NCI-H82 treated with DMSO at 0.1 percent for 48 hours (cell line): ENCODE data around the gene KRTAP5-10.
"Not testable (repeated sequence)": the region's sequence is repeated elsewhere in the genome, so short reads cannot be mapped to it uniquely, and the experiment has no call there.

Source experiments
- DNase-seq: peaks from one replicate; lab custom pipeline; 2025; ENCODE audit not compliant: unreplicated experiment; lab: John Stamatoyannopoulos, UW

KRTAP5-10 gene, protein sequence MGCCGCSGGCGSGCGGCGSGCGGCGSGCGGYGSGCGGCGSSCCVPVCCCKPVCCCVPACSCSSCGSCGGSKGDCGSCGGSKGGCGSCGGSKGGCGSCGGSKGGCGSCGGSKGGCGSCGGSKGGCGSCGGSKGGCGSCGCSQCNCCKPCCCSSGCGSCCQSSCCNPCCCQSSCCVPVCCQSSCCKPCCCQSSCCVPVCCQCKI

DNA sequence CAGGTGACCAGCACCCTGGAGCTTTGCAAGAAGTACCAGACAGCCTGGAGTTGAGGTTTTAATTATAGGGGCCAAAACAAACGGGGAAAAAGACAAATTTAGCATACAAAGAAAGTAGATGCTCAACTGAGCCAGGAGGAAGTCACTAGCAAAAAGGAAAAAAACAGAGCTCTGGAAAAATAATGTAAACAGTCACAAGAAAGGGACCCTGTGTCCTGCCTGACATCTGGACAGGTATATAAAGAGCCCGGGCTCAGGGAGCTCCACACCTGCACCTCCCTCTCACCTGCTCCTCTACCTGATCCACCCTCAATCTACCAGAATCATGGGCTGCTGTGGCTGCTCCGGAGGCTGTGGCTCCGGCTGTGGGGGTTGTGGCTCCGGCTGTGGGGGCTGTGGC, at the start of gene KRTAP5-10:
Gene KRTAP5-10 (plus strand): TSS at position 301 of the 400 bp plus-strand sequence. CDS start 25 bp downstream, at position 326.
- DNase-seq: no peak

DNA sequence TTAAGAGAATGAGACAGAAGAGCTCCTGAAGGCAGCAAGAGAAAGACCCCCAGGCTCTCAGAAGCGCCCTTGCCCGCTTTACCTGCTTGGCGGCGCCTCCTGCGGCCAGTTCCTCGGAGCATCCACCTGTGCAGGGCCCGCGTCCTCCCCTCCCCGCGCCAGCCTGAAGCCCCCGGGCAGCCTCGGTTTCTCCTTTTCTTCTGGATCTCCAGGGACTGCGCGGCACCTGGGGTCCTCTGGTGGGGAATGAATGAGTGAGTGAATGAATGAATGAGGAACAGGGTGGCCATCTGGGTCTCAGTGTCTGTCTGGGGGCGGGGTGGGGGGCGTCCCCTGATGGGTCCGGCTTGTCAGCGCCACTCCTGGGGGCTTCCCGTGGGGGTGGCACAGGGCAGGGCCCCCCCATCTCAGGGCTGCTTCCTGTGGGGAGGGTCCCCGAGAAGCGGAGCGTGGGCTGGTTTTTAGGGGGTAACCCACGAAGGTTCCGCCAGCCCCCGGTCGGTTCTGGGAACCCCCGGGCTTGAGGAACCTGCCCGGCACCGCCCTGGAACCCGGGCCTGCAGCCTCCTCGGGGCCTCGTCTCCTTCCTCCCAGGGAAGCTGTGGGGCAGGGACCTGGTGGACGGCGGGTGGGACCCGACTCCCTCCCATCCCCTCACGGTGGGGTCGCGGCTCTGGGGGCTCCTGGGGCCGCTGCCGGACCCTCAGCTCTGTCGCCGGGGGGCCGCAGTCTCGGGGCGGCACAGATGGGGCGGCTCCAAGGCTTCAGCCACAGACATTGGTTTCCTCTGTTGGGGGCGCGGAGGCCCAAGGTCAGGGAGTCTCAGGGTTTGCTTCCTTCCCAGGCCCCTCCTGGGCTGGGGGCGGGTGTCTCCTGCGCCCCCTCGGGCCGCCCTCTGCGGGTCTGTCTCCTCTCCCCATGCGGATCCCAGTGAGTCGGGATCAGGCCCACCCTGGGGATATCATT, 46.6 kb upstream of the KRTAP5-10 start:
- DNase-seq: no peak

DNA sequence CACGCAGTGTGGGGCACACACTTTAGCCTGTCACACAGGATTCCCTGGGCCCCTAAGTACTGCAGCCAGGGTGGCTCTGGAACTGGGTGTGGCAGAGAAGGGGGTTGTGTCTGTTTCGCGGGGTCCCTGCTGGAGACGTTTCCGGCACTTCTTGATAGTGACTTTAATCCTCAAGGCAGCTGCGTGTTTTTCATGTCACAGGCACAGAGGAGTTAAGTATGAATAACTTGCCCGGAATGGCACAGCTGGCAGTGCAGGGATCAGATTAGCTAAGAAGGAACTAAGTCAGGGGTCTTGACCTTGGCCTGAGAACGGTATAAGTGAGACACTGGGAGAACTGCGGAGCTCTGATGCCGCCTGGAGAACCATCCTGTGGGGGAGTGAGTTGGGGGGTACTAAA, 45.8 kb upstream of the KRTAP5-10 start:
- no peak for DNase-seq

DNA sequence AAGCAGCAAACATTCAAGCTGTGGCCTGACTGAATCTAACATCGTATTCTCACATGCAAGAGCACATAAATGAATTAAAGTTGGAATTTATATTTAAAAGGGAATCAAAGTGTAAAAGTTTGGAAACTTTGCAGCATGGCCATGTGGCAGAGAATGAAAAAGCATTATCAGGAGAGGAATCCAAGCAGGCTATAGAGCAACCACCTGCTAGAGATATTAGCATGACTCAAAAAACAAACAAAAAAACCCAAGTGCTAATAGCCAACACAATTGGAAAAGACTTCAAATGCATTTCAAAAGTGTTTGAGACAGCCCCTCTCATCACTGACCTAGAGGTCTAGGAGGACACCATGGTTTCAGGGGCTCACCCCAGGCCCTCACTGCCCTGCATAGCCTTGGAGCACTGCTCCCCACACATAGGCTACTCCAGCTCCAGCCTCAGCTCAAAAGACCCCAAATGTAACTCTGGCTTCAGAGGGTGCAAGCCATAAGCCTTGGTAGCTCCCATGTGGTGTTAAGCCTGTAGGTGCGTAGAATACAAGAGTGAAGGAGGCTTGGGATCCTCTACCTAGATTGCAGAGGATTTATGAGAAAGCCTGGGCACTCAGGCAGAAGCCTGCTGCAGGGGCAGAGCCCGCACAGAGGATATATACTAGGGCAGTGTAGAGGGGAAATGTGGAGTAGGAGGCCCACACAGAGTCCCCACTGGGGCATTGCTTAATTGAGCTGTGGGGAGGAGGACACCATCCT, 40.0 kb upstream of the KRTAP5-10 start:
- DNase-seq: no peak

DNA sequence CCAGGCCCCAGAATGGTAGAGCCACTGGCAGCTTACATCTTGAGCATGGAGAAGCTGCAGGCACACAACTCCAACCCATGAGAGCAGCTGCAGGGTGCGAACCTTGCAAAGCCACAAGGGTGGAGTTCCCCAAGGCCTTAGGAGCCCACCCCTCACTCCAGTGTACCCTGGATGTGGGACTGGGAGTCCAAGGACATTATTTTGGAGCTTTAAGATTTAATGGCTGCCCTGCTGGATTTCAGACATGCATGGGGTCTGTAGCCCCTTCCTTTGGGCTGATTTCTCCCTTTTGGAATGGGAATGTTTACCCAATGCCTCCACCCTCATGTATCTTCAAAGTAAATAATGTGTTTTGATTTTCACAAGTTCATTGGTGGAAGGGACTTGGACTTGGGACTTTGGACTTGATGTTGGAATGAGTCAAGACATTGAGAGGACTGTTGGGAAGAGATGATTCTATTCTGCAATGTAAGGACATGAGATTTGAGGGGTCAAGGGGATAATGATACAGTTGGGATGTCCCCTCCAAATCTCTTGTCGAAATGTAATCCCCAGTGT, 39.3 kb upstream of the KRTAP5-10 start:
- DNase-seq: no peak

DNA sequence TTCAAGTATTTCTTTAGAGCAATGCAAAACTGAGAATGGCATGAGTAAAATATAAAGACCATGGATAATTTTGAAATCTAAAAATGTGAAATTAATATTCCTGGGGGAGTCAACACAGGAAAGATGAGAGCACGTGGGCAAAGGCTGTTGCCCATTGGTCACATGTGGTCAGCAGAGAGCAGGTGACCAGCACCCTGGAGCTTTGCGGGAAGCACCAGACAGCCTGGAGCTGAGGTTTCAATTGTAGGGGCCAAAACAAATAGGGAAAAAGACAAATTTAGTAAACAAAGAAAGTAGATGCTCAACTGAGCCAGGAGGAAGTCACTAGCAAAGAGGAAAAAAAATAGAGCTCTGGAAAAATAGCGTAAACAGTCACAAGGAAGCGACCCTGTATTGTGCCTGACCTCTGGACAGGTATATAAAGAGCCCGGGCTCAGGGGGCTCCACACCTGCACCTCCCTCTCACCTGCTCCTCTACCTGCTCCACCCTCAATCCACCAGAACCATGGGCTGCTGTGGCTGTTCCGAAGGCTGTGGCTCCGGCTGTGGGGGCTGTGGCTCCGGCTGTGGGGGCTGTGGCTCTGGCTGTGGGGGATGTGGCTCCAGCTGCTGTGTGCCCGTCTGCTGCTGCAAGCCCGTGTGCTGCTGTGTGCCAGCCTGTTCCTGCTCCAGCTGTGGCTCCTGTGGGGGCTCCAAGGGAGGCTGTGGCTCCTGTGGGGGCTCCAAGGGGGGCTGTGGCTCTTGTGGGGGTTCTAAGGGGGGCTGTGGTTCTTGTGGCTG, 38.4 kb upstream of the KRTAP5-10 start, which contains the start of gene KRTAP5-7:
Gene KRTAP5-7 (plus strand): TSS at position 472 of the 780 bp plus-strand sequence. CDS start 34 bp downstream, at position 506.
- not testable (repeated sequence) for DNase-seq

DNA sequence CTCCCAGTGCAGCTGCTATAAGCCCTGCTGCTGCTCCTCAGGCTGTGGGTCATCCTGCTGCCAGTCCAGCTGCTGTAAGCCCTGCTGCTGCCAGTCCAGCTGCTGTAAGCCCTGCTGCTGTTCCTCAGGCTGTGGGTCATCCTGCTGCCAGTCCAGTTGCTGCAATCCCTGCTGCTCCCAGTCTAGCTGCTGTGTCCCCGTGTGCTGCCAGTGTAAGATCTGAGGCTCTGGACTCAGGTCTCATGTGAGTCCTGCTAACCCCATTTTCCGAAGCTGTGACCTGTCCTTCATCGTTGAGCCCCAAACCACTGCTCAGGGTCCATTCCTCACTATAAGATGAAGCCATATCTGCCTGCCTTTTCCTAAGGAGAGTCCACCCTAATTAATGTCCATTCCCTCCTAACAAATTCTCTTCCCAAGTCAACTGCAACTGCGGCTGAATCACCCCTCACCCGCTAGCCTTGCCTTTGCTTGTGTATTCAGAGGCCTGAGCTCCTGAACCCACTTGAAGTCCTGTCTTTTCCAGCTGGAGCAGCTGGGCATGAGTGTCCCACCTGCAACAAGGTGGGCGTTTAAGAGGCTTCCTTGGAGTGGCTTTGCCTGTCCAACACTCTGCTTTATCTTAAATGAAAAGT, 37.7 kb upstream of the KRTAP5-10 start:
- DNase-seq: no peak

DNA sequence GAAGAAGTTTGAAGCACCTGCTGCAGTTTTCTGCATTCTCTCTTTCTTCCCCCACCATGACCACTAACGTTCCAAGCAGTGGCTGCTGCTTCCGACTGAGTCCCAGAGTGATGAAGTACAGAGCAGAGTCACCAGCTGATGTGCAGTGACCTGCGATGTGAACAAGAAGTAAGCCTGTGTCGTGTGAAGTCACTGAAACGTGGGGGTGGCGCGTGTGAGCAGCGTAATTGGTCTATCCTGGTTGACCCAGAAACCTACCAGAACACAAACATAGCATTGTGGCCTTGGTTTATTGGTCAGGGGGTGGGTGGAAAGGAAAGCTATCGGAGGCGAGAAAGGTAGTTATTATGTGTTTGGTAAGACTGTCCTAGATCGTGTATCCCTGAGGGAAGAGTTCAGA, 34.8 kb upstream of the KRTAP5-10 start:
- DNase-seq: no peak

DNA sequence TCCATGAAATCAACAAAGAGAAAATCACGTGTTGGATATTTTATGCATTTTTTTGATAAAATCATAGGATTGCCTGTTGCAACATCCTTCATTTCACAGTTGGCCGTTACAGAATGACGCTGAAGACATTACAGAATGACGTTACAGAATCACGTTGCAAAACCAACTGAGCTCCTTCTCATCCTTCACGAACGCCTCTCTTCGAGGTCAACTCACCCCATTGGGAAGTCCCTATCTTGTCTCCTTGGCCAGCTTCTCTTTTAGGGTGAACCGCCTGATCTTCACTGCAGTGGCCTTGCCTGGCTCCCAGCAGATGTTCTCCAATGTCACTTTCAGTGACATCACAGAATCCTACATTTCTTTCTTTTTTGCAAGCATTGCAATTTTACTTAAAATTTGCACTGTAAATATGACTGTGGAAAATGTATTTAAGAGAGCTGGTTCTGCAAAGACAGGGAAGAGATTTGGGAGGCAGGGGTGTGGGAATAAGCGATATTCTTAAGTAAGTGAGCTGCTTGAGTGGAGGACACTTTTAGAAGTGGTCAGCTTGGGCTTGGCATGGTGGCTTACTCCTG, 33.2 kb upstream of the KRTAP5-10 start:
- no peak for DNase-seq

DNA sequence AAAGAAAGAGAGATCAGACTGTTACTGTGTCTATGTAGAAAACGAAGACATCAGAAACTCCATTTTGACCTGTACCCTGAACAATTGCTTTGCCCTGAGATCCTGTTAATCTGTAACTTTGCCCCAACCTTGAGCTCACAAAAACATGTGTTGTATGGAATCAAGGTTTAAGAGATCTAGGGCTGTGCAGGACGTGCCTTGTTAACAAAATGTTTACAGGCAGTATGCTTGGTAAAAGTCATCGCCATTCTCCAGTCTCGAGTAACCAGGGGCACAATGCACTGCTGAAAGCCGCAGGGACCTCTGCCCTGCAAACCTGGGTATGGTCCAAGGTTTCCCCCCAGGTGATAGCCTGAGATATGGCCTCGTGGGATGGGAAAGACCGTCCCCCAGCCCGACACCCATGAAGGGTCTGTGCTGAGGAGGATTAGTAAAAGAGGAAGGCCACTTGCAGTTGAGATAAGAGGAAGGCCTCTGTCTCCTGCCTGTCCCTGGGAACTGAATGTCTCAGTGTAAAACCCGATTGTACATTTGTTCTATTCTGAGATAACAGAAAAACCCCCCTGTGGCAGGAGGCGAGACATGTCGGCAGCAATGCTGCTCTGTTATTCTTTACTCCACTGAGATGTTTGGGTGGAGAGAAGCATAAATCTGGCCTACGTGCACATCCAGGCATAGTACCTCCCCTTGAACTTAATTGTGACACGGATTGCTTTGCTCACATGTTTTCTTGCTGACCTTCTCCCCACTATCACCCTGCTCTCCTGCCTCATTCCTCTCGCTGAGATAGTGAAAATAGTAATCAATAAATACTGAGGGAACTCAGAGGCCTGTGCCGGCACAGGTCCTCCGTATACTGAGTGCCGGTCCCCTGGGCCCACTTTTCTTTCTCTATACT, 30.4 kb upstream of the KRTAP5-10 start:
- DNase-seq: not testable (repeated sequence)

DNA sequence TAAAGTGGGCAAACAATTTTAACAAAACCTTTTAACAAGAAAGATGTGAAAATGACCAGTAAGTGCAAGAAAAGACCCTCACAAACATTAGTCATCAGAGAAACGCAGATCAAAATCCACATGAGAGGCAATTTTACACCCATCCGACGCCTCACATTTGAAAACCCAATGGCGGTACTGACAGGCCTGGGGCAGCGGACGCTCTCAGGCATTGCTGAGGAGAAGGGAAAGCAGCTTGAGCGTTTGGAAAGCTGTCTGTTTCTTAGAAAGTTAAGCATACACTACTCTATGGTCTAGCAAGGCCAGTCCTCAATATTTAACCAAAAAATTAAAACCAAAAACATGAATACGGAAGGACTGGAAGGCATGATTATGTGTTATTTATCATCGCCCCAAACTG, 29.5 kb upstream of the KRTAP5-10 start:
- DNase-seq: no peak

DNA sequence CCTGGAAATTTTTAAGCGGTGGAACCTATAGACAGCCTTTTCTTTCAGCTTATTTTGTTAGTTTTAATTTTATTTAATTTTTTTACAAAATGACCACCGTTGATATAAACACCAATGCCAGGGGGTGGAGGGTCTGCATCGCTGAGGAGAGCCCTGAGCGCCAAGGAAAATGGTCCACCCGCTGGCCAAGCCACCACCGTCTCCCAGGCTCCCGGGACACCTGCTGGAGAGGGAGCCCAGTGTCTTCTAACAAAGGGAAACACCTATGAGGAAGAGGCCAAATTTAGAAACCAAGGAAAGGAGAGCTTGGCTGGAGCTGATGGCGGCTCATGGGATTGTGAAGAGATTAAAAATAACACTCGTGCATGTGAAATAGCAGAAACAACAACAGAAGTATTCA, 27.8 kb upstream of the KRTAP5-10 start:
- no peak for DNase-seq

DNA sequence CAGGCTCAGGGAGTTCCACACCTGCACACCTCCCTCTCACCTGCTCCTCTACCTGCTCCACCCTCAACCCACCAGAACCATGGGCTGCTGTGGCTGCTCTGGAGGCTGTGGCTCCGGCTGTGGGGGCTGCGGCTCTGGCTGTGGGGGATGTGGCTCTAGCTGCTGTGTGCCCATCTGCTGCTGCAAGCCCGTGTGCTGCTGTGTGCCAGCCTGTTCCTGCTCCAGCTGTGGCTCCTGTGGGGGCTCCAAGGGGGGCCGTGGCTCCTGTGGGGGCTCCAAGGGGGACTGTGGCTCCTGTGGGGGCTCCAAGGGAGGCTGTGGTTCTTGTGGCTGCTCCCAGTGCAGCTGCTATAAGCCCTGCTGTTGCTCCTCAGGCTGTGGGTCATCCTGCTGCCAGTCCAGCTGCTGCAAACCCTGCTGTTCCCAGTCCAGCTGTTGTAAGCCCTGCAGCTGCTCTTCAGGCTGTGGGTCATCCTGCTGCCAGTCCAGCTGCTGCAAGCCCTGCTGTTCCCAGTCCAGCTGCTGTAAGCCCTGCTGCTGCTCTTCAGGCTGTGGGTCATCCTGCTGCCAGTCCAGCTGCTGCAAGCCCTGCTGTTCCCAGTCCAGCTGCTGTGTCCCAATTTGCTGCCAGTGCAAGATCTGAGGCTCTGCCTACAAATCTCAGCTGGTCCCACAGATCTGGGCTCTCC, 27.2 kb upstream of the KRTAP5-10 start, which contains the start of gene KRTAP5-8:
Gene KRTAP5-8 (plus strand): TSS at position 49 of the 689 bp plus-strand sequence. CDS start 31 bp downstream, at position 80.
- not testable (repeated sequence) for DNase-seq

DNA sequence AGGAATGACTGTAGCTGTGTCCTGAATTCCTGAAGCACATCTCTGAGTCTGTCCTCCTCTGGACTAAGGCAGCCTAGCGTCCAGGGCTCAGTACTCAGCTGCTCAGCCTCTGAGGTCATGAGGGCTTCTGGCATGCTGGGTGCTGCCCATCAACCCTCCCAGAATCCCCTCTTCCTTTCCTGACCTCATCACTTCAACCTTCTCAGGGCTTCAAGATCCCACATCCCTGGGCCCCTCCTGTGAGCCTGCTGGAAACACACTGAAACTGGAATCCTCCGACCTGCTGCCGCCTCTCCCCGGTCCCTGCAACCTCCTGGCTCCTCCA, 26.7 kb upstream of the KRTAP5-10 start:
- DNase-seq: no peak

DNA sequence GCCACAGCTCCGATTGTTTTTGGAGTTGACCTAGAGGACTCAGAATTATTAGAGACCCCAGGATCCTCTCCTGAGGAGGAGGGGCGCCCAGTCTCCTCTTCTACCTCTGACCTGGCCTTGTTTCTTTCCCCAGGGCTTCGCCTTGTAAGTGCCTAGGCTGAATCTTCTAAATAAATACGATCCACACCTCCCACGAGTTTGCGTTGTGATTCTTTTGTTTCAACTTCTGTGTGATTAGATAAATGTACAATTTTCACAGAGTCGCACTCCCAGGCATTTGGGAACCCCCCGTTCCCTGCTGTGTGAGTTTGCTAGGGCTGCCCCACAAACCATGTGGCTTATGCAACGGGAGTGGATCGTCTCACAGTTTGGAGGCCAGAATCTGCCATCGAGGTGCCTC, 26.3 kb upstream of the KRTAP5-10 start:
- no peak for DNase-seq

DNA sequence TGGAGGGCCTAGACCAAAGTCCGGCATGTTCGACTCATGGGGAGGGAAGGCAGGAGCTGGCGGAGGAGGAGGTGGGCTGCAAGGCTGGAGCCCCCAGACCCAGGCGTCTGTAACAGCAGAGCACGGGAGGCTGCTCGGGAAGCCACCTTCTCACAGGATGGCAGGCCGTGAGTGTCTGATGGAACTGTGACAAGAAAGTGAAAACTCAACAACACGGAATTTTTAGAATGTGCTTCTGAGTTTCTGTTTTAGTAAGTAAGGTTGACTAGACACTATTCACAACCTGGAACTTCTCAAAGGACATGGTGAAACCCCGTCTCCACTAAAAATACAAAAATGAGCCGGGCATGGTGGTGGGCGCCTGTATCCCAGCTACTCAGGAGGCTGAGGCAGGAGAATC, 25.4 kb upstream of the KRTAP5-10 start:
- not testable (repeated sequence) for DNase-seq

DNA sequence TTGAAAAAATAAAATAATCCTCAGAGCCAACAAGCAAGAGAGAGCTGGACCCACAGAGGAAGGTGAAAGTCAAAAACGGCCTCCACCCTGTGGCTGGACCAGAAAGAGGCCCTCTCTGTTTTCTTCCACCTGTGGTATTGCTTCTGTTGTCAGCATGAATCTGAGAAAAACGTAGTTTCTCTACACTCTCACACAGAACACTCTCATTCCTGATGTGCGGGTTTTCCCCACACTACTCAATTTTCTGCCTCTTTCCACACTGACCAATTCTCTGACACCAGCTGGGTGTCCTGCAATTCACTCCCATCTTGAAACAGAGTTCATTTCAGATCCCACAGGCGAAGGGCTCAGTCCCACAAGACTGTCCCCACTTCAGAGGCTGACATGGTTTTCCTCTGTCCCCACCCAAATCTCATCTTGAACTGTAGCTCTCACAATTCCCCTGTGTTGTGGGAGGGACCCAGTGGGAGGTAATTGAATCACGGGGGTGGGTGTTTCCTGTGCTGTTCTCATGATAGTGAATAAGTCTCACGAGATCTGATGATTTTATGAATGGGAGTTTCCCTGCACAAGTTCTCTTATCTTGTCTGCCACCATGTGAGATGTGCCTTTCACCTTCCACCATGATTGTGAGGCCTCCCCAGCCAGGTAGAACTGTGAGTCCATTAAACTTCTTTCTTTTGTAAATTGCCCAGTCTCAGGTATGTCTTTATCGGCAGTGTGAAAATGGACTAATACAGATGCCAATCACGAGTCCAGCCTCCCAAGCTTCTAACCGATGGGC, 24.6 kb upstream of the KRTAP5-10 start:
- not testable (repeated sequence) for DNase-seq
